Heart right ventricle (tissue), 16 donors: ENCODE results near the gene ADK. TPM values are rescaled to one million over a fixed set of nuclear protein-coding genes. Genes with fewer than 3 reads are reported as not detected.

Experiments used
- ATAC-seq, 8 donors: fragments of 200-7000 bp; cut with Tn5 transposase; one replicate each; pipeline ENCODE4 v1.9.1; 2020; ENCODE audit warnings: mild to moderate bottlenecking in 8 of 8, moderate library complexity in 8 of 8, moderate number of reproducible peaks in 1 of 8
- DNase-seq, 2 donors: peaks; one replicate each; pipeline ENCODE4 v3.0.0-alpha.2; 2020
- H3K27ac ChIP-seq, 10 donors: fragments of 200-600 bp; sonication (generic) in 2 of 10; one replicate each; pipeline versions ENCODE4 v1.5.0 to v1.8.0; 2020 to 2022; ENCODE audit warnings: mild to moderate bottlenecking in 3 of 10
- H3K27me3 ChIP-seq, 7 donors: fragments of 200-600 bp; one replicate each; pipeline ENCODE4 v1.8.0; 2021 to 2022; ENCODE audit warnings: mild to moderate bottlenecking in 2 of 7
- H3K36me3 ChIP-seq, 9 donors: fragments of 200-600 bp; sonication (generic) in 1 of 9; one replicate each; pipeline versions ENCODE4 v1.5.0 to v1.8.0; 2020 to 2022; ENCODE audit warnings: mild to moderate bottlenecking in 2 of 9
- H3K4me1 ChIP-seq, 9 donors: fragments of 200-600 bp; sonication (generic) in 1 of 9; one replicate each; pipeline versions ENCODE4 v1.5.0 to v1.8.0; 2020 to 2022; ENCODE audit warnings: mild to moderate bottlenecking in 4 of 9
- H3K4me3 ChIP-seq, 10 donors: fragments of 200-600 bp; sonication (generic) in 2 of 10; one replicate each; pipeline versions ENCODE4 v1.5.0 to v1.8.0; 2020 to 2022; ENCODE audit warnings: mild to moderate bottlenecking in 7 of 10, moderate library complexity in 2 of 10
- H3K9me3 ChIP-seq, 11 donors: fragments of 200-600 bp in 10 of 11; sonication (generic) in 2 of 11; one replicate each; pipeline versions ENCODE4 v1.5.0 to v1.8.0; 2013 to 2022; ENCODE audit warnings: mild to moderate bottlenecking in 2 of 11, control low read depth in 1 of 11, moderate library complexity in 1 of 11
- CTCF ChIP-seq, 9 donors: fragments of 200-600 bp; sonication (generic) in 2 of 9; IDR thresholded peaks; one replicate each; pipeline versions ENCODE4 v1.5.0 to v1.8.0; 2021 to 2022; ENCODE audit warnings: antibody characterized with exemption in 9 of 9, mild to moderate bottlenecking in 5 of 9, moderate library complexity in 1 of 9
- WGBS, 2 donors: extraction: QIAGEN DNeasy Blood & Tissue Kit; methylation state at CpG; one replicate each; pipeline ENCODE4 v1.1.7; 2013; ENCODE audit warnings: inconsistent platforms in 1 of 2; 5-methylcytosine and 5-hydroxymethylcytosine counted together
- intact Hi-C, 10 donors: fragments of 100-400 bp; cut with DNase I; formaldehyde crosslinking; loops; one replicate each; pipeline versions ENCODE4 v1.11.1 to v1.14.2; 2022
- polyA plus RNA-seq, 2 donors: library from polyadenylated mRNA; stranded (reverse); fragments of 200-250 nt; gene quantifications; one replicate each; pipeline ENCODE4 v1.2.3, GENCODE V29; 2013
- total RNA-seq, 10 donors: library from RNA; stranded (reverse); fragmentation: NEBNext Ultra II Directional in 3 of 10; extraction: Animal tissue kit (Norgen Biotek cat#: 25700) in 3 of 10; gene quantifications; one replicate each; pipeline versions ENCODE4 v1.2.1 to v1.2.4, GENCODE V29; 2021 to 2023
- donor health status: Arrhythmogenic right ventricular cardiomyopathy.
- donor health status: ischemic (EF 13 %, LVEDD 7.1; RV severe dilation, severe dysfunction).
- donor health status: healthy with polysubstance abuse.
- donor health status: DM: no; HTN: yes; CAD: no.
- donor health status: DM: no; HTN: no; CAD: no.
- donor health status: ischemic (EF 25% LVEDD 6.9; RV normal size, moderate dysfunction).
- donor health status: ischemic (EF 25% LVEDD 5.7; RV mildly dilated, moderate dysfunction).
- donor health status: healthy.
- donor health status: DM: yes; HTN: yes; CAD: no.
- donor health status: Ischemic cardiomyopathy.
- donor health status: ischemic (EF 35%, LVEDD 5.7; RV mildly dilated, moderate dysfunction).
- donor health status: nonischemic (EF 11% LVEDD 7.7; RV severe dilation, severe dysfunction).
- donor health status: DM: yes; HTN: yes; CAD: no.
- donor health status: PGD.
- donor health status: ischemic (EF 29% LVEDD 5.4; RV normal size, mild dysfunction).
- donor health status: nonischemic (EF 23%, LVEDD 6.1; RV moderate dilation, normal function).

ADK gene
- total and polyA plus RNA-seq, 12 donors = 13.0 to 50.0 (median 39.1) TPM

DNA sequence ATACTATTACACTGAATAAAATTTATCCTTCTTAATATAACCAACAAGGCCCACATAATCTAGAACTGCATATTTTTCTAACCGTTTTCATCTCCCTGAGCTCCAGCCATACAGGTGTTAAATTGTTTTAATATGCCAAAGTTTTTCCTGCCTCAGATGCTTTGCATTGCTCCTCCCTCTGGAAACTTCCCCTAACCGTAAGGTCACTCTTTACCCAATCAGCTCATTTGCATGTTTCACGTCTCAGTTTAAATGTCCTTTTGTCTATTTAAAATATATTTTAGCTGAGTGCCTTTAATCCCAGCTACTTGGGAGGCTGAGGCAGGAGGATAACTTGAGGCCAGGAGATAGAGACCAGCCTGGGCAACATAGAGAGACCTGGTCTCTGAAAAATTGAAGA lies 228.5 kb downstream of the ADK start:
- WGBS, 2 donors = 90 to 95% methylated on average over 3 of the region's 3 CpGs
- no peaks in the 10 kb centered on the region for H3K9me3 ChIP-seq
- no peak for TF ChIP-seq CTCF (IDR thresholded peaks at IDR 0.05)
- intact Hi-C loops = no loop called here
- no peak overlapping the region for H3K4me3 ChIP-seq
- no peaks in the 10 kb centered on the region for H3K36me3 ChIP-seq
- H3K27ac ChIP-seq = no peak overlapping the region
- DNase-seq (no peak), ATAC-seq (no peak)
- H3K27me3 ChIP-seq = no peaks in the 10 kb centered on the region
- H3K4me1 ChIP-seq = no peaks in the 10 kb centered on the region

DNA sequence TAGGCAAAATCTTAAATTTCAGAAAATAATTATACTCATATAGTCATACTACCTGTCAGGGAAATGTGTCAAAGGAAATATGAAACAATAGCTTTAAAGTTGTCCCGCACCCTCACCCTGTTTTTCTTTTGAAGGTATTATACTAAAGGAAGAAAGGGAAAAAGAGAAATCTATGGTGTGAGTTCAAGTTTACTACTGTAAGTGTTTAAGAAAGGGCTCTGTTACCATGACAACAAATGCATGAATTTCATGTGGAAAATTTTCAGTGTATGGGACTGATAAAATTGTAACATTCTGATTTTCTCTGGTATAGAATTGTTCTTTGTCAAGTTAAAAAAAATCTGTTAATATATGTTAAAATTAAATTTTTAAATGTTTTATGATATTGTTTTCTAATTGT lies 229.8 kb downstream of the ADK start:
- intact Hi-C loops = loop anchor here in 1 of 10 donors (5.0 kb wide), 1 partner anchor 98 kb away; no protein-coding TSS in a partner anchor
- Histone ChIP-seq H3K4me3 (no peak overlapping the region), H3K36me3 (no peaks in the 10 kb centered on the region), H3K9me3 (no peaks in the 10 kb centered on the region), H3K4me1 (no peaks in the 10 kb centered on the region), H3K27me3 (no peaks in the 10 kb centered on the region), H3K27ac (no peak overlapping the region)
- ATAC-seq = no peak
- 89 to 91% methylated on average over 1 of the region's 1 CpG for WGBS, 2 donors
- no peak for TF ChIP-seq CTCF (IDR thresholded peaks at IDR 0.05)
- no peak for DNase-seq

GRCh38 chr10:74381291-74381853 lies 230.4 kb downstream of the ADK start:
- WGBS, 2 donors = 86 to 92% methylated on average over 2 of the region's 2 CpGs
- no peaks in the 10 kb centered on the region for H3K36me3 ChIP-seq
- no peaks in the 10 kb centered on the region for H3K9me3 ChIP-seq
- TF ChIP-seq CTCF (IDR thresholded peaks at IDR 0.05) = no peak
- H3K4me3 ChIP-seq = no peak overlapping the region
- ATAC-seq (no peak), DNase-seq (no peak)
- H3K4me1 ChIP-seq = no peaks in the 10 kb centered on the region
- H3K27ac ChIP-seq = no peak overlapping the region
- intact Hi-C loops = loop anchor here in 1 of 10 donors (5.0 kb wide), 1 partner anchor 99 kb away; no protein-coding TSS in a partner anchor
- H3K27me3 ChIP-seq = no peaks in the 10 kb centered on the region

- no peak overlapping the region for H3K4me3 ChIP-seq
- intact Hi-C loops = loop anchor here in 1 of 10 donors (5.0 kb wide), 1 partner anchor 100 kb away; no protein-coding TSS in a partner anchor
- 88 to 89% methylated on average over 1 of the region's 1 CpG for WGBS, 2 donors
Observed at GRCh38 chr10:74382663-74383062, 231.6 kb downstream of the ADK start.

More at GRCh38 chr10:74382663-74383062, 231.6 kb downstream of the ADK start:
- Histone ChIP-seq H3K9me3 (no peaks in the 10 kb centered on the region), H3K4me1 (no peaks in the 10 kb centered on the region), H3K36me3 (no peaks in the 10 kb centered on the region), H3K27me3 (no peaks in the 10 kb centered on the region), H3K27ac (no peak overlapping the region)
- no peak for ATAC-seq
- no peak for DNase-seq
- no peak for TF ChIP-seq CTCF (IDR thresholded peaks at IDR 0.05)
